NCI-H82 treated with DMSO at 0.1 percent for 48 hours (cell line): Measurements from ENCODE around the gene DPT.
"Not testable (repeated sequence)": the region's sequence is repeated elsewhere in the genome, so short reads cannot be mapped to it uniquely, and the experiment has no call there.

Experiments used
- DNase-seq: peaks from one replicate; lab custom pipeline; 2025; ENCODE audit not compliant: unreplicated experiment; lab: John Stamatoyannopoulos, UW

Gene DPT

GRCh38 chr1:168728473-168729404 lies at the start of gene DPT:
TSS of gene DPT (minus strand) at chr1:168729206. CDS start at chr1:168729174, 32 bp downstream.
- no peak for DNase-seq

- no peak for DNase-seq
Measured at GRCh38 chr1:168775366-168775765, 46.4 kb upstream of the DPT start.

GRCh38 chr1:168774241-168774640 lies 45.2 kb upstream of the DPT start:
- DNase-seq = no peak

- no peak for DNase-seq
Measured at GRCh38 chr1:168772428-168773060, 43.5 kb upstream of the DPT start.

DNA sequence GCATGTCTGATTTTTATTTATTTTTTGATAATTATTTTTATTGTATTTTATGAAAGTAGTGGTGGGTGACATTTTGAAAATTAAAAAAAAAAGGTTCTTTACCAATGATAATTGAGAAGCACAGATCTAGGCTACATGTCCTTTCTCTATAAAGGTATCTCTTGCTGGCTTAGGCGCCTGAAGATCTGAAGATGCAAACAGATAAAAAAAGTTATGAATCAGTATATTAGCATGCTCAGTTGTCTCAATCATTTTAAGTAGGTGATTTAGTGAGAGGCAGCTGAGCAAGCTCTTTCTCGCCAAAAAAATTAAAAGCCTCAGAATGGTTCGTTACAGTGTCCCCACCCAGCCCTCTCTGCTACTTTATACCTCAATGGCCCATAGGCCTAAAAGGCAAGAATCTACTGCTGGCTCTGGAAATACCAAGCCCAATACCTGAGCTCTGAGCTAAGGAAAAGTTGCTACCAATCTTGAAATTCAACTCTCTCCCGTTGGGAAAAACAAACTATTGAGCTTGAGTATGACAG lies 42.2 kb upstream of the DPT start:
- DNase-seq = no peak

DNA sequence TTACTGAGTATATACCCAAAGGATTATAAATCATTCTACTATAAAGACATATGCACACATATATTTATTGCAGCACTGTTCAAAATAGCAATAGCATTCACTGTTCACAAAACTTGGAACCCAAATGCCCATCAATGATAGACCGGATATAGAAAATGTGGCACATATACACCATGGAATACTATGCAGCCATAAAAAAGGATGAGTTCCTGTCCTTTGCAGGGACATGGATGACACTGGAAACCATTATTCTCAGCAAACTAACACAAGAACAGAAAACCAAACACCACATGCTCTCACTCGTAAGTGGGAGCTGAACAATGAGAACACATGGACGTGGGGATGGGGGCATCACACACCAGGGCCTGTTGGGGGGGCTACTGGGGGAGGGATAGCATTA lies 40.9 kb upstream of the DPT start:
- not testable (repeated sequence) for DNase-seq

- DNase-seq = no peak
Measured at GRCh38 chr1:168767894-168768584, 39.0 kb upstream of the DPT start.

- no peak for DNase-seq
Measured at GRCh38 chr1:168766568-168766967, 37.6 kb upstream of the DPT start.

DNA sequence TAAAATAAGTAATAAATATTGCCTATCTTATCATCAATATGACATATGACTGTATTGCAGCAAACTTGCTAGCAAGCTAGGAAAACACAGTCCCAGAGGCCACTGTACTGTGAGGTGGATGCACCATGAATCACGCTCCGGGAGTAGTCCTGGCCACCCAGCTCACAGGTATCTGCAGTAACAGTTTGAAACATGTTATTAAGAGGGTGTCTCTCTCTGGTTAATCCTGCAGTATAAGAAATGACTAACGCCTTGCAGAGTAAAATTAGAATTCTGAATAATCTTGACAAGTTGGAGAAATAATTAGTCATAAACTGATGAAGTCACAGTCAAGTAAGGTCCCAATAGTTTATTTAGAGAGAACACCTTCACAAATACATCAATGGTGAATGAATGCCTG lies 34.0 kb upstream of the DPT start:
- no peak for DNase-seq

DNA sequence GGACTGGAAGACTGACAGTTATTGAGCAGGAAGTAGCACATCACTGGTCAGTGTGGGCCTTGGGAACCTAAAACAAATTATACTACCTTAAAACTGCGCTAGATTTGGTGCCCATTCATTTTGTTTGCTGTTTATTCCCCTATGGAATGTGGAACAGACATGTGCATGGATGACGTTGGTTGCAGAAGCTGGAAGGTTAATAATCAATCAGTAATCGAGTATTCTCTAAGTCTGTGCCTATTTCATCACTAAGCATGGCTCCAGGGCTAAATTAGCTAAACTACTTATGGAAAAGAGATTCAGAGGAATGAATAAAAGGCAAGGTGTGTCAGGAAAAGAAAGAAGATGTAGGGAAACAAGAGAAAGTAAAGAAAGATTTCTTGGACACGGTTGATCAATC lies 33.5 kb upstream of the DPT start:
- DNase-seq = no peak

DNA sequence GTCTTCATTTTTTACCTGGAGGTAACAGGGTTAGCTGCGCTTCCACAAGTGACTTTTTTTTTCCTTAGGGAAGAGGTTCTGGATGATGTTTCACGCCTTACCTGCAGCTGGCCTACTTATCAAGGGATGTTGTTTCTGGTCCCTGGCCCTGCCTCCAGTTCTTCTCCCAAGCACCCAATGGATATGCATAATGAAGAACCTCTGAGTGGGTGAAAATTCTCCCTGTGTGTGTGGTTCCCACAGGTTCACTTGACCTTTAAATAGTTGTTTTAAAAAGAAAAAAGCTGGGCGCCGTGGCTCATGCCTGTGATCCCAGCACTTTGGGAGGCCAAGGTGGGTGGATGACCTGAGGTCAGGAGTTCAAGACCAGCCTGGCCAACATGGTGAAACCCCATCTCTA lies 31.8 kb upstream of the DPT start:
- no peak for DNase-seq

DNA sequence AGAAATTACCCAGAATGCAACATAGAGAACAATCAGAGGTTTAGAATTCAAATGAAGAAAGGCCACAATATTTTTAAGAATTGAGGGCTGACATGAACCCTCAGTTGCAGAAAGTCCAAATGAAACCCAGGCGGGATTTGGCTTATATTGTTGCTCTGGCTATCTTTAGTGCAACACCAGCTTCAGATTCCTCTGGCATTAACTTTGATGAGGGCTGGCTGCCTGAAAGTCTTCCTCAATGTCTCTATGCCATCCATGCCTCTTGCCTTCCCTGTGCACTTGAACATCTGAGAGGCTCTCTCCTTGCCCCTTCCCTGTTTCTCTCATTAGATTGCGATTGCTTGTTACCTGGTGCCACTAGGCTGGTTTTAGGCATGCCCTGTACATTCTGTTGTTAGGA lies 31.2 kb upstream of the DPT start:
- no peak for DNase-seq

DNA sequence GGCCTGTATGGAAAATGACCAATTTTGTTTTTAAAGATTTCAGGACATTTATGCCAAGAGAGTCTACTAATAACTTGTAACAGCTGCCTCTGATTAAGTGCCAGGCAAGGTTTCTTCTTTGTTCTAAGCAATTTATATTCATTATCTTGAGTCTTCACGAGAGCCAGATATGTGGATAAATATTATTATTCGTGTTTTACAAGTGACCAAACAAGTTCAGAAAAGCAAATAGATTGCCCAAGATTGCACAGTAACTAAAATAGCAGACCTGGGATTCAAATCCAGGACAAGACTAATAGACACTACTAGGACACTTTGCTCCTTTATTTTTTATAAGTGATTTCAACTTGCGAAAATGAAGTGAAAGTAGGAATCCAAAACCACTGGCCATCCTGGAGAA lies 30.1 kb upstream of the DPT start:
- no peak for DNase-seq

DNA sequence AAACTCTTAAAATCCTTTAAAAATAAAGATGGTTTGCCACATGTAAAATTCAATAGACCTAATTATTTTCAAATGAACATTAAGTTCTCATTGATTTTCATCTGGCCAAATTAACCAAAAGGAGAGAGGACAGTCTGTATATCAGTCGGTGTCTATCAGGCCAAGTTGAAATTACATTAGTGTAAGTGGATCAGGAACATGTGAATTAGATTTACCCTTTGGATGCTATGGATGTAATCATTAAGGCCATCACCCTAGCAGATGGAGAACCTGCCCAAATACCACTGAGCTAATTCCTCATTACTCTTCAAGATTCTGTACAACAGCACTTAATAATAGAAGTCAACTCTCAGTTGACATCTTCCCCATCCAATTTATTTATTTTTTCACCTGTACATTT lies 29.5 kb upstream of the DPT start:
- DNase-seq = peak; percentile 94

DNA sequence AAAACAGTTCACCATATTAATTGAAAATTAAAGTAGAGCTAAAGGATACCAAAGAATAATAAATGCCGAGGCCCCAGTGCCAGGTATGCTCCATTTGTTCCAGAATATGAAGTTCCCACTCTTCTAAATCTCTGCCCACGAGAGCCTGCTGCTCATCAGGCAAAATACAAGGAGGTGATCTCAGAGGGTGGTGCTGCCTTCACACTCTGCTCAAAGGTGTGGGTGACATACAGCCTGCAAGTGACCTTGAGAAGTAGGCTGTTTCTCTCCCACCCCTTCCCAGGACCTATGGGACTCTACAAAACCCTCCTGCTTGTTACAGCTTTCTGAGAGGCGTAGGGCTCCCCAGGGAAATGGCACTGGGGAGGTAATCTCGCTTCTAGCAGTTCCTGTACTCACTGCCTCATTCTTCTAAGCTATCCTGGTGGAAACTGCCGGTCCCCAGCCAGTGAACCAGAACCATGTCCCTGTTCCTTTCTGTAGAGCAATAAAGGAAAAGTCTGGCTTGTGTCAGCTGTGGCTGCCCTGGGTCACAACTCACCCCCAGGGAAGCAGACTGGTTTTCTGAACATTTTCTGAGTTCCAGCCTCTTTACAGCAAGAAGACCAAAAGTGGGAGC lies 26.9 kb upstream of the DPT start:
- peak; percentile 17 for DNase-seq

DNA sequence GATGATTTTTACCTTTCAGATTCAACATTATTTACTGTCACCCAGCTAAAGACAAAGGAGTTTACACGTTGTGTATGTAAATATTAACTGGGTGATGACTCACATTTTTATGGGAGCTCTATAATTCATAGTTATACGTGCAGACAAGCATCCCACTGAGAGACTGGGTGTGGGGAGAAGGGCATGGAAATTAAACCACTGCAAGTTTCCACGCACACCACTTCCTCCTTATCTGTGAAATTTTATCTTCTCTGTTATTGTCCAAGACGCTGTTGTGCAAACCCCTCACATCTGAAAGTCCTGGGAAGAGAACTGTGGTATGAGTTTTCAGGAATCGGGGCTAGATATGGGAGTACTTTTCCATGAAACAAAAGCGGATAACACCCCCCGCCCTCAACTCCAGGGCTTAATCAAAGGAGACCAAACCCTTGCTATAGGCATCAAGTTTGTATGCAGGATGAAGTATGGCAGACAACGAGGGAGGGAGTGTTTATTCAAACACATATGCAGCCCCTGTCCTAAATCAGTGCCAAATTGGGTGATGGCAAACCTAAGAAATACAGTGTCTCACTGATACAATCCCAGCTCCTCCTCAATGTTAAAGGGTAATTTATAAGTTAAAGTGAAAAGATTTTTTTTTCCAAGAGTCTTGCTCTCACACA lies 23.3 kb upstream of the DPT start:
- no peak for DNase-seq

DNA sequence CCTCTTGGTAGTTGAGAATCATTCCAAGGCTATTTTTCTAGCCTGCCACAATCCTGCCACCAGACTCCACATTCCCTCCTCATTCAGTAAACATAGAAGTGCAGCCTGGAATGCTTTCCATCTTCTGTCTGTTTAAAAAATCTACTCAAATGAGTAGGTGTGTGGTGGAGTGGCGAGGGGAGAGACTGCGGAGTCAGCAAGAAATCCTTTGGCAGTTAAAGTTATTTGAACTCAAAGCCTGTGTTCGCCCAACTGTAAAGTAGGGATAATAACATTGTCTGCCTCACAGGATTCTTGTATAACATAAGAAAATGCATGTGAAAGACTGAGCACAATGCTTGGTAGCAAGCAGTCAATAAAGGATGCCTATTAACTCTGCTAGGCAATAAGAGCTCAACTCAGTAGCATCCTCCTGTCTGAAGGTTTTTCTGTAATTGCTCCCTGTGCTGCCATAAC lies 22.2 kb upstream of the DPT start:
- no peak for DNase-seq

DNA sequence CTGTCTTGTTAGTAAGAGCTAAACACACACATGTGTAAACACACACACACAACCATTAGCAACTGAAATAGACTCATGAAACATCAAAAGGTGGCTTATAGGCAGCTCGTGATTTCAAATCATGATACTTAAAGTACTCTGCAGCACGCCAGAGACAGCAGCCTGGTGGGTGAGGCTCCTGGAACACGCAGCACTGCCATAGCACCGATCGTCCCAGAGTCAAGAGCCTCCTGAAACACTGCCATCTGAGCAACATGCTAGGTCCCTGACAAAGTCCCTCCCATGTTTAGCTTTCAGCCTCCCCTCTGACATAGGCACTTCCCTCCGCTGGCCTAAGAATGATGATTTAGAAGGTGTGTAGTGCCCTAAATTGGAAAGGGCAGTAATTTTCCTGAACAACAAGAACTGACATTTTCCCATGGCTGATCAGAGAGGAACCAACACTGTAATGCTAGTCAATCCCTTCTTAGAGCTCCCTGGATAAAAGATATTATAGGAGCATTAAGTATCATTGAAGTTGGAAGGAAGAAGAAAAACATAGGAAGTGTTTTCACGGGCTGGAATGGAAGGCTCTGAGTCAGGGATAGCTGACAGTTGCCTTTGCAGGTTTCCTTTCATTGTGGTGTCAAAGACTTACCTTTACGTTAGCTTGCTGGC lies 14.1 kb upstream of the DPT start:
- no peak for DNase-seq

DNA sequence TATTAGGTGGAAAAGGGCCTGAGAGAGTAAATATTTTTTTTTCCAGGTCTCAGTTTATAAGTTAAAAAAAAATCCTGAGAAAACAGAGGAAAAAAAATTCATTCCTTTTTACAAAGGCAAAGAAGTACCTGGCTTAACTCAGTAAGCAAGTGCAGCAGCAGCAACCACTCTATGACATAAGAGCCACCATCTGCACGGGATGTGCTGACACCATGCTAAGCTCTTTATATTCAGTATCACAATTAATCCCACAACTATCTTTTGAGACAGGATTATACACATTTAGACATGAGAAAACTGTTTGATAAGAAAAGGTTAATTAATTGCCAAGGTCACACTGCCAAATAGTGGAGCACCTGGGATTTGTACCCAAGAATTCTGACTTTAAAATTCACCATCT lies 13.4 kb upstream of the DPT start:
- DNase-seq = peak; percentile 92

GRCh38 chr1:168739908-168740307 lies 10.9 kb upstream of the DPT start:
- DNase-seq = no peak
